Measurements from ENCODE around the gene BRSK2. TPM values are rescaled to one million over a fixed set of nuclear protein-coding genes. Genes with fewer than 3 reads are reported as not detected.

BRSK2 gene
- total and polyA plus RNA-seq, 9 of the 15 experiments (the other 6 are each of a cell fraction or from before 2014, with no cell fraction given) = 0.06 to 0.52 (median 0.18) TPM; not detected in 5

- Histone ChIP-seq H3K27me3 (ENCODE audit: control insufficient read depth in 2 of 2, insufficient read depth in 2 of 2, low read length in 2 of 2) (no peaks in the 10 kb centered on the region), H4K20me1 (replicated peaks; ENCODE audit: control insufficient read depth, insufficient read depth, low read length) (peaks cover 13% of the 10 kb centered on the region), H3K27ac (ENCODE audit: extremely low read depth, low read depth, low read length) (no peak overlapping the region), H2AFZ (ENCODE audit: low read depth, low read length) (no peak overlapping the region), H3K9me1 (ENCODE audit: control insufficient read depth, insufficient read depth, low read length) (no peaks in the 10 kb centered on the region), H3K79me2 (ENCODE audit: control insufficient read depth, insufficient read depth, low read length) (peaks cover 2% of the 10 kb centered on the region; the same call in 1 of the 3 replicates), H3K36me3 (ENCODE audit: control insufficient read depth, insufficient read depth, low read length) (no peaks in the 10 kb centered on the region), H3K9ac (ENCODE audit: insufficient read depth in 1 of 2, low read depth in 2 of 2, low read length in 2 of 2) (no peak overlapping the region), H3K4me2 (ENCODE audit: insufficient read depth, low read length) (no peak overlapping the region), H3K9me3 (replicated peaks; ENCODE audit: control insufficient read depth, insufficient read depth, low read depth, low read length) (0 out of 2 replicates have a peak, but pooled peaks cover 7% of the 10 kb centered on the region), H3K4me3 (no peak overlapping the region), H3K4me1 (replicated peaks in 1 of 2; ENCODE audit: control insufficient read depth in 2 of 2, insufficient read depth in 2 of 2, low read length in 2 of 2) (peaks cover 0 to 16% of the 10 kb centered on the region in 2 experiments; a peak in 2 of 5 replicates)
- ChIA-PET CTCF (ENCODE audit: low intra/inter-chr PET ratio) (no interaction called here), POLR2A (no interaction called here)
- 87% methylated on average over 20 of the region's 24 CpGs for WGBS (ENCODE audit: insufficient coverage, low coverage, missing lambda C conversion rate)
- ATAC-seq (no peak), FAIRE-seq (no peak), DNase-seq (ENCODE audit: extremely low read depth in 1 of 4, low spot score in 3 of 4) (no peak)
- BruUV-seq (replicated peaks) = no TSS peak
- intact Hi-C loops (cut with micrococcal nuclease) = no loop called here
- no peak for TF ChIP-seq FOXK2 (conservative IDR thresholded peaks at IDR 0.05 in 1 of 2, IDR thresholded peaks at IDR 0.05 in 1 of 2; ENCODE audit: low read depth in 2 of 2)
- no peak for TF ChIP-seq HMG20B (CRISPR knock-in tag; IDR thresholded peaks at IDR 0.05)
- TF ChIP-seq SIN3B (IDR thresholded peaks at IDR 0.05; ENCODE audit: low read depth) = no peak
- TF ChIP-seq TEAD4 (IDR thresholded peaks at IDR 0.05; ENCODE audit: low read length) = no peak
- TF ChIP-seq TEAD4 (CRISPR knock-in tag; IDR thresholded peaks at IDR 0.05; ENCODE audit: borderline replicate concordance) = no peak
- no peak for TF ChIP-seq CTBP1 (IDR thresholded peaks at IDR 0.05; ENCODE audit: borderline replicate concordance)
- no peak for TF ChIP-seq HIVEP1 (CRISPR knock-in tag; IDR thresholded peaks at IDR 0.05)
- TF ChIP-seq GATA2 (CRISPR knock-in tag; IDR thresholded peaks at IDR 0.05) = no peak
- no peak for TF ChIP-seq HMBOX1 (IDR thresholded peaks at IDR 0.05)
- no peak for TF ChIP-seq POLR2AphosphoS2 (IDR thresholded peaks at IDR 0.05; ENCODE audit: low read length)
- in situ Hi-C loops (cut with MboI) = no loop called here
These were observed 112.6 kb downstream of the BRSK2 start for GRCh38 chr11:1502168-1502953.

Data from K562 (cell line).